ENCODE measurements around the gene OTOGL.
"Not testable (repeated sequence)": the region's sequence is repeated elsewhere in the genome, so short reads cannot be mapped to it uniquely, and the experiment has no call there.

OTOGL gene

GRCh38 chr12:80293347-80293746 lies 194.0 kb downstream of the OTOGL start:
- no peak for DNase-seq

- peak; percentile 78 for DNase-seq
Observed at GRCh38 chr12:80293759-80294158, 194.4 kb downstream of the OTOGL start.

- no peak for DNase-seq
Observed at GRCh38 chr12:80299219-80299618, 199.9 kb downstream of the OTOGL start.

- no peak for DNase-seq
Observed at GRCh38 chr12:80299976-80300375, 200.6 kb downstream of the OTOGL start.

- not testable (repeated sequence) for DNase-seq
Observed at GRCh38 chr12:80307436-80307835, 208.1 kb downstream of the OTOGL start.

- no peak for DNase-seq
Observed at GRCh38 chr12:80313209-80313608, 213.9 kb downstream of the OTOGL start.

GRCh38 chr12:80314741-80315140 lies 215.4 kb downstream of the OTOGL start:
- no peak for DNase-seq

GRCh38 chr12:80316222-80316621 lies 216.9 kb downstream of the OTOGL start:
- no peak for DNase-seq

GRCh38 chr12:80317307-80317706 lies 218.0 kb downstream of the OTOGL start:
- no peak for DNase-seq

GRCh38 chr12:80317899-80318298 lies 218.6 kb downstream of the OTOGL start:
- no peak for DNase-seq

- no peak for DNase-seq
Observed at GRCh38 chr12:80320121-80320678, 220.9 kb downstream of the OTOGL start.

GRCh38 chr12:80321653-80322052 lies 222.3 kb downstream of the OTOGL start:
- DNase-seq, result no peak

GRCh38 chr12:80325167-80325959 lies 226.0 kb downstream of the OTOGL start:
- DNase-seq, result no peak

- DNase-seq, result no peak
Observed at GRCh38 chr12:80332827-80333226, 233.5 kb downstream of the OTOGL start.

- DNase-seq, result no peak
Observed at GRCh38 chr12:80352474-80352873, 253.1 kb downstream of the OTOGL start.

- DNase-seq, result no peak
Observed at GRCh38 chr12:80353254-80353653, 253.9 kb downstream of the OTOGL start.

- no peak for DNase-seq
Observed at GRCh38 chr12:80356097-80356496, 256.8 kb downstream of the OTOGL start.

- no peak for DNase-seq
Observed at GRCh38 chr12:80359703-80360102, 260.4 kb downstream of the OTOGL start.

- DNase-seq, result no peak
Observed at GRCh38 chr12:80364056-80364455, 264.7 kb downstream of the OTOGL start.

GRCh38 chr12:80373666-80374065 lies 274.3 kb downstream of the OTOGL start:
- no peak for DNase-seq

- DNase-seq, result no peak
Observed at GRCh38 chr12:80374615-80375014, 275.3 kb downstream of the OTOGL start.

GRCh38 chr12:80377140-80377794 lies 277.9 kb downstream of the OTOGL start:
- no peak for DNase-seq

- DNase-seq, result no peak
Observed at GRCh38 chr12:80381121-80381520, 281.8 kb downstream of the OTOGL start.

- DNase-seq, result no peak
Observed at GRCh38 chr12:80382254-80382653, 282.9 kb downstream of the OTOGL start.

Measured in NCI-H2081 treated with DMSO at 0.1 percent for 48 hours (cell line).